GM19324 (cell line): ENCODE results near the gene CCIN.

Source experiments
- ATAC-seq: cut with Tn5 transposase; IDR thresholded peaks from one replicate; pipeline ENCODE4 v1.9.1; 2021; ENCODE audit warnings: mild to moderate bottlenecking, moderate library complexity; ENCODE audit not compliant: unreplicated experiment, low FRiP score

Gene CCIN

GRCh38 chr9:36140086-36141084, 28.8 kb upstream of the CCIN start:
- no peak for ATAC-seq

GRCh38 chr9:36141288-36141687, 27.9 kb upstream of the CCIN start:
- no peak for ATAC-seq

- ATAC-seq, result no peak
Observed at GRCh38 chr9:36141761-36142160, 27.4 kb upstream of the CCIN start.

GRCh38 chr9:36142510-36143244, 26.5 kb upstream of the CCIN start:
- ATAC-seq, result no peak

- no peak for ATAC-seq
Observed at GRCh38 chr9:36143245-36143641, 25.9 kb upstream of the CCIN start.

- ATAC-seq, result no peak
Observed at GRCh38 chr9:36144309-36145232, 24.6 kb upstream of the CCIN start.

- ATAC-seq, result no peak
Observed at GRCh38 chr9:36145970-36146369, 23.2 kb upstream of the CCIN start.

GRCh38 chr9:36146651-36147050, 22.5 kb upstream of the CCIN start:
- no peak for ATAC-seq

GRCh38 chr9:36147441-36148175, 21.6 kb upstream of the CCIN start:
- ATAC-seq, result no peak

GRCh38 chr9:36148311-36149051, 20.7 kb upstream of the CCIN start:
- no peak for ATAC-seq

GRCh38 chr9:36149197-36149596, 20.0 kb upstream of the CCIN start:
- ATAC-seq, result no peak

GRCh38 chr9:36150574-36151315, 18.4 kb upstream of the CCIN start:
- no peak for ATAC-seq

GRCh38 chr9:36151316-36152210, 17.6 kb upstream of the CCIN start:
- ATAC-seq, result peak; percentile 78

GRCh38 chr9:36152741-36153438, 16.3 kb upstream of the CCIN start:
- ATAC-seq, result no peak

GRCh38 chr9:36153746-36154145, 15.4 kb upstream of the CCIN start:
- no peak for ATAC-seq

GRCh38 chr9:36154331-36154952, 14.7 kb upstream of the CCIN start:
- ATAC-seq, result no peak
